Nephron (organoid): ENCODE results near the gene MYO3B.
A peak's percentile ranks its signal among the peaks of the same experiment; 100 is the strongest.

Experiments
- H3K27ac Mint-ChIP-seq, 3 experiments: 2 replicates each; pipeline ENCODE4 v1.8.0; 2020; ENCODE audit warnings: mixed read lengths in 3 of 3, mild to moderate bottlenecking in 2 of 3, moderate library complexity in 1 of 3
- H3K27me3 Mint-ChIP-seq: 2 replicates; pipeline ENCODE4 v1.8.0; 2021; ENCODE audit warnings: low read depth, mild to moderate bottlenecking, moderate library complexity, mixed read lengths
- H3K36me3 Mint-ChIP-seq: 2 replicates; pipeline ENCODE4 v1.8.0; 2020; ENCODE audit warnings: low read depth, mixed read lengths
- H3K4me1 Mint-ChIP-seq: 2 replicates; pipeline ENCODE4 v1.8.0; 2020; ENCODE audit warnings: mixed read lengths
- H3K4me3 Mint-ChIP-seq, 3 experiments: 2 replicates each; pipeline ENCODE4 v1.8.0; 2020; ENCODE audit warnings: mild to moderate bottlenecking in 3 of 3, mixed read lengths in 3 of 3, moderate library complexity in 2 of 3
- H3K9me3 Mint-ChIP-seq: 2 replicates; pipeline ENCODE4 v1.8.0; 2020; ENCODE audit warnings: mixed read lengths
- TF ChIP-seq, protein P1 (sequence below), 3 experiments: fragments of 200-600 bp; sonication (generic); IDR thresholded peaks; one replicate each; pipeline ENCODE4 v1.5.0; 2021; ENCODE audit warnings: antibody characterized with exemption in 3 of 3; ENCODE audit not compliant: unreplicated experiment in 3 of 3

MYO3B gene

DNA sequence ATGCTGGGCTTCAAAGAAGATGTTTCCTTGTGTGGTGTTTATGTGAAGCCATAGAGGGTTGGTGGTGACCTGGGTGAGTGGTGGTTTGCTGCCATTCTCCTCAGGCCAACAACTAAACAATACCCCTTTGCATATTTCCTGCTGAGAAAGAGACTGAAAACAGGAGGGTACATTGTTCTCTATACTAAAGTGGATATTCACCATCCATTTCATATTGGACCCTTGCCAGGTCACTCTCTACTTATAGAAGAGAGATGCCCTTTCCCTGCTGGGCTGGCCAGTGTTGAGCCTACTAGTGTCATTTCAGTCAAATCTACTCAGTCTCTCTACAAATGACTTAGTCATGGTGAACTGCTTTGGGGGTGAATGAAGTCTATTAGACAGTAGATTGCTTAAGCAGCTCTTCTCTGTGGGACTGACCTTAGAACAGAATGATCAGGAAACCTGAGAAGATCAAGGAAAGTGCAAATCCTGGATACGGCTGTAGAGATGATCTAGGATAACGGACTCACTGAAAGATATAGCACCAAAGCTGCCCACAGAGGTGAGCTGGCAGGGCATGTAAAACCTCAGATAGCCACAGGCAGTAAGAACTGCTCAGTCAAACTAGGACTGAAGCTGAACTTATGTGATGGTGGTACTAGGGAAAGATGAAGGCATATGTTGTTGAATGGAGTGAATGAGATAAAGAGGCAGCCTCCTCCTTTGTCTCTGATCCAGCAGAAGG, 154.9 kb downstream of the MYO3B start:
- Mint-ChIP-seq H3K36me3 (no peaks in the 10 kb centered on the region), H3K27me3 (peaks cover 10% of the 10 kb centered on the region), H3K4me3 (no peak overlapping the region), H3K27ac (no peak overlapping the region), H3K9me3 (peaks cover 13% of the 10 kb centered on the region), H3K4me1 (no peaks in the 10 kb centered on the region)
- TF ChIP-seq, protein P1, sequence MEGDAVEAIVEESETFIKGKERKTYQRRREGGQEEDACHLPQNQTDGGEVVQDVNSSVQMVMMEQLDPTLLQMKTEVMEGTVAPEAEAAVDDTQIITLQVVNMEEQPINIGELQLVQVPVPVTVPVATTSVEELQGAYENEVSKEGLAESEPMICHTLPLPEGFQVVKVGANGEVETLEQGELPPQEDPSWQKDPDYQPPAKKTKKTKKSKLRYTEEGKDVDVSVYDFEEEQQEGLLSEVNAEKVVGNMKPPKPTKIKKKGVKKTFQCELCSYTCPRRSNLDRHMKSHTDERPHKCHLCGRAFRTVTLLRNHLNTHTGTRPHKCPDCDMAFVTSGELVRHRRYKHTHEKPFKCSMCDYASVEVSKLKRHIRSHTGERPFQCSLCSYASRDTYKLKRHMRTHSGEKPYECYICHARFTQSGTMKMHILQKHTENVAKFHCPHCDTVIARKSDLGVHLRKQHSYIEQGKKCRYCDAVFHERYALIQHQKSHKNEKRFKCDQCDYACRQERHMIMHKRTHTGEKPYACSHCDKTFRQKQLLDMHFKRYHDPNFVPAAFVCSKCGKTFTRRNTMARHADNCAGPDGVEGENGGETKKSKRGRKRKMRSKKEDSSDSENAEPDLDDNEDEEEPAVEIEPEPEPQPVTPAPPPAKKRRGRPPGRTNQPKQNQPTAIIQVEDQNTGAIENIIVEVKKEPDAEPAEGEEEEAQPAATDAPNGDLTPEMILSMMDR (IDR thresholded peaks at IDR 0.05; ENCODE audit: unreplicated experiment in 3 of 3): no peak

DNA sequence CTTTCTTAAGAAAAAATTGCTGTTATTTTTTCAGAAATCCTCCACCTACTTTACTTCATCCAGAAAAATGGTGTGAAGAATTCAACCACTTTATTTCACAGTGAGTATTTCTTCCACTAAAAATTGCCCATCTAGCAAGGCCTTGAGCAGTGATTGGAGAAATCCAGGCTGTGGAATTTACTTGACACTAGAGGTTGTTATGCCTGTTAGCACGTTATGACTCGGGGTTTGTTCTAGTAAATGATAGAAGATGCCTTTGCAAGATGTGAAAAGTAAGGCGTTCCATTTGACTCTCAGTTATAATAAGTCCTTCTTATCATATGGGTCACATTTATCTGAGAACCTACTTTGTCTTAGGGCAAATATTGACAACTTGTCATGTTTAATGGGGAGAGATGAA, 157.4 kb downstream of the MYO3B start:
- Mint-ChIP-seq H3K9me3 (peaks cover 13% of the 10 kb centered on the region), H3K36me3 (no peaks in the 10 kb centered on the region), H3K4me3 (no peak overlapping the region), H3K27me3 (peaks cover 7% of the 10 kb centered on the region), H3K4me1 (no peaks in the 10 kb centered on the region), H3K27ac (no peak overlapping the region)
- TF ChIP-seq, protein P1 (IDR thresholded peaks at IDR 0.05; ENCODE audit: unreplicated experiment in 3 of 3): no peak

DNA sequence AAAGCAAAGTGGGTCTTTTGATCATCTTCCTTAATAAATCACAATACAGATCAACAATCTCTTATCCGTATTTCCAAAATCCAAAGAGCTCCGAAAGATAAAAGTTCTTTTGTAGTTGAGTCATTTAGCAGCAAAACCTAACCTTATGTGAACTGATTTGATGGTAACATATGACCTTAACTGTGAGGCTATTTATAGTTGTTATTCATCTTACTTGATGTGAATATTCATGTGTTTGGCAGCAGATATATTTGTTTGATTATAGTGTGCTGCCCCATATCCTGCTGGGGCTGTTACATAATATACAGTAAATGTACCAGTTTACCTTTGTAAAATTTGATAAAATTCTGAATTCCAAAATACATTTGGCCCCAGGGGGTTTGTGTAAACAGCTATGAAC, 158.5 kb downstream of the MYO3B start:
- TF ChIP-seq, protein P1 (IDR thresholded peaks at IDR 0.05; ENCODE audit: unreplicated experiment in 3 of 3): no peak
- peaks cover 5% of the 10 kb centered on the region for H3K9me3 Mint-ChIP-seq
- no peaks in the 10 kb centered on the region for H3K36me3 Mint-ChIP-seq

DNA sequence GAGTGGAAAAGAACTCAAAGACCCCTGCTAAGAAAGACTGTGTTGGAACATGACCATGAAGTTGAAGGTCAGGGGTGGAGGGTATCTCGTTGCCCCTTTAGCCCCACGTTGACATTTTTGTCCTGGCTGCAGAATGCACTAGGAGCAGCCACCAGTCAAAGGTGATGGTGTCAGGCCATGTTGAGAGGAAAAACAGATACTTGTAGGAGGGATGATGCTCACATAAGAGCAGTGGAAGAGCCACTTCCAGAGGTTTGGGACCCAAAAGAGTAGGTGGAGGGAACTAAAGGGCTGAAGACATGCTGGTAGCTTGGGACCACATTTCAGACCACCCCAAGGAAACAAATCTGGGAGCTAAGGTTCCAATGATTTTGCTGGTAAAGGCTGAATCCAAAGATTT, 159.0 kb downstream of the MYO3B start:
- Mint-ChIP-seq H3K27ac (no peak overlapping the region), H3K4me1 (no peaks in the 10 kb centered on the region), H3K27me3 (peaks cover 3% of the 10 kb centered on the region), H3K9me3 (peaks cover 2% of the 10 kb centered on the region), H3K4me3 (no peak overlapping the region), H3K36me3 (no peaks in the 10 kb centered on the region)
- TF ChIP-seq, protein P1 (IDR thresholded peaks at IDR 0.05; ENCODE audit: unreplicated experiment in 3 of 3): no peak

More for the DNA sequence above, 158.5 kb downstream of the MYO3B start:
- H3K4me1 Mint-ChIP-seq: no peaks in the 10 kb centered on the region
- no peak overlapping the region for H3K4me3 Mint-ChIP-seq
- H3K27me3 Mint-ChIP-seq: peaks cover 3% of the 10 kb centered on the region
- no peak overlapping the region for H3K27ac Mint-ChIP-seq

DNA sequence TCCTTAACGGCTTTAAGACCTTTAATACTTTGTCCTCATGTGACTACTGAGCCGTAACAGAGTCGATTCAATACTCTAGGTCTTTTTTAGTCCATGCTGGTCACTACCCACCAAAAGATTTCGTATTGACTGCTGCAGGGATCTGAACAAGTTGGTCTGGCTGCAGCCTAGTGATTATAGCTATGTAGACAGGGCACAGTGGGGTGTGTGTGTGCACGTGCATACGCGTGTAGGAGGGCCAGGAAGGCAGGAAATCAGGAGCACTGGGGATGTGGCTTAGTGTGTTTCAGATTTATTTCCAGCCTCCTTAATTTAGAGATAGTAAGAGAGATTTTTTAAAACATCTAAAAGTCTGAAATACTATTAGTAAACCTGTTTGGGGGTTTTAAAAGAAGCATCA, 161.4 kb downstream of the MYO3B start:
- peaks cover 7% of the 10 kb centered on the region for H3K27me3 Mint-ChIP-seq
- H3K4me3 Mint-ChIP-seq: no peak overlapping the region
- no peaks in the 10 kb centered on the region for H3K4me1 Mint-ChIP-seq
- TF ChIP-seq, protein P1 (IDR thresholded peaks at IDR 0.05; ENCODE audit: unreplicated experiment in 3 of 3): no peak
- H3K36me3 Mint-ChIP-seq: no peaks in the 10 kb centered on the region
- peak overlapping the region in 1 of 3 experiments; percentile 14 for H3K27ac Mint-ChIP-seq
- no peaks in the 10 kb centered on the region for H3K9me3 Mint-ChIP-seq
